NB4 (cell line): ENCODE measurements around the gene TFAM.

ENCODE experiments used
- POLR2A ChIP-seq: IDR thresholded peaks from 2 replicates; pipeline ENCODE4 v1.6.1; 2011; ENCODE audit warnings: mild to moderate bottlenecking; ENCODE audit not compliant: insufficient read length; ENCODE audit errors: extremely low read depth
- TF ChIP-seq, protein P1 (sequence below): IDR thresholded peaks from one replicate; pipeline ENCODE4 v1.5.1; 2012; ENCODE audit warnings: low read depth, low read length

- TF ChIP-seq, protein P1, sequence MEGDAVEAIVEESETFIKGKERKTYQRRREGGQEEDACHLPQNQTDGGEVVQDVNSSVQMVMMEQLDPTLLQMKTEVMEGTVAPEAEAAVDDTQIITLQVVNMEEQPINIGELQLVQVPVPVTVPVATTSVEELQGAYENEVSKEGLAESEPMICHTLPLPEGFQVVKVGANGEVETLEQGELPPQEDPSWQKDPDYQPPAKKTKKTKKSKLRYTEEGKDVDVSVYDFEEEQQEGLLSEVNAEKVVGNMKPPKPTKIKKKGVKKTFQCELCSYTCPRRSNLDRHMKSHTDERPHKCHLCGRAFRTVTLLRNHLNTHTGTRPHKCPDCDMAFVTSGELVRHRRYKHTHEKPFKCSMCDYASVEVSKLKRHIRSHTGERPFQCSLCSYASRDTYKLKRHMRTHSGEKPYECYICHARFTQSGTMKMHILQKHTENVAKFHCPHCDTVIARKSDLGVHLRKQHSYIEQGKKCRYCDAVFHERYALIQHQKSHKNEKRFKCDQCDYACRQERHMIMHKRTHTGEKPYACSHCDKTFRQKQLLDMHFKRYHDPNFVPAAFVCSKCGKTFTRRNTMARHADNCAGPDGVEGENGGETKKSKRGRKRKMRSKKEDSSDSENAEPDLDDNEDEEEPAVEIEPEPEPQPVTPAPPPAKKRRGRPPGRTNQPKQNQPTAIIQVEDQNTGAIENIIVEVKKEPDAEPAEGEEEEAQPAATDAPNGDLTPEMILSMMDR: no peak
- no peak for TF ChIP-seq POLR2A
Observed at GRCh38 chr10:58409956-58410610, 24.9 kb downstream of the TFAM start.
